ENCODE results near the gene POMT2. TPM values are rescaled to one million over a fixed set of nuclear protein-coding genes. Genes with fewer than 3 reads are reported as not detected.

Gene POMT2
- total and polyA plus RNA-seq, 7 donors = 3.6 to 21.0 (median 15.6) TPM

GRCh38 chr14:77356899-77357298, 36.2 kb upstream of the POMT2 start:
- Histone ChIP-seq H3K4me3 (no peak overlapping the region), H3K27ac (no peak overlapping the region), H3K36me3 (no peaks in the 10 kb centered on the region), H3K9me3 (no peaks in the 10 kb centered on the region), H3K4me1 (no peaks in the 10 kb centered on the region), H3K27me3 (no peaks in the 10 kb centered on the region)
- no peak for DNase-seq
- whole genome bisulfite sequencing, 2 donors = 96 to 97% methylated on average over 4 of the region's 4 CpGs
- TF ChIP-seq POLR2AphosphoS5 (IDR thresholded peaks at IDR 0.05) (no peak), EP300 (IDR thresholded peaks at IDR 0.05) (no peak), POLR2A (IDR thresholded peaks at IDR 0.05) (no peak)
- TF ChIP-seq, protein P1, sequence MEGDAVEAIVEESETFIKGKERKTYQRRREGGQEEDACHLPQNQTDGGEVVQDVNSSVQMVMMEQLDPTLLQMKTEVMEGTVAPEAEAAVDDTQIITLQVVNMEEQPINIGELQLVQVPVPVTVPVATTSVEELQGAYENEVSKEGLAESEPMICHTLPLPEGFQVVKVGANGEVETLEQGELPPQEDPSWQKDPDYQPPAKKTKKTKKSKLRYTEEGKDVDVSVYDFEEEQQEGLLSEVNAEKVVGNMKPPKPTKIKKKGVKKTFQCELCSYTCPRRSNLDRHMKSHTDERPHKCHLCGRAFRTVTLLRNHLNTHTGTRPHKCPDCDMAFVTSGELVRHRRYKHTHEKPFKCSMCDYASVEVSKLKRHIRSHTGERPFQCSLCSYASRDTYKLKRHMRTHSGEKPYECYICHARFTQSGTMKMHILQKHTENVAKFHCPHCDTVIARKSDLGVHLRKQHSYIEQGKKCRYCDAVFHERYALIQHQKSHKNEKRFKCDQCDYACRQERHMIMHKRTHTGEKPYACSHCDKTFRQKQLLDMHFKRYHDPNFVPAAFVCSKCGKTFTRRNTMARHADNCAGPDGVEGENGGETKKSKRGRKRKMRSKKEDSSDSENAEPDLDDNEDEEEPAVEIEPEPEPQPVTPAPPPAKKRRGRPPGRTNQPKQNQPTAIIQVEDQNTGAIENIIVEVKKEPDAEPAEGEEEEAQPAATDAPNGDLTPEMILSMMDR (IDR thresholded peaks at IDR 0.05) = no peak
- intact Hi-C loops (cut with DNase I) = no loop called here

- peaks cover 0 to 2% (median 0%) of the 10 kb centered on the region in 4 donors for H3K36me3 ChIP-seq
- H3K4me1 ChIP-seq = no peaks in the 10 kb centered on the region
- no peak overlapping the region for H3K4me3 ChIP-seq
- H3K27me3 ChIP-seq = no peaks in the 10 kb centered on the region
- H3K27ac ChIP-seq = no peak overlapping the region
- no peak for TF ChIP-seq POLR2A (IDR thresholded peaks at IDR 0.05)
- TF ChIP-seq EP300 (IDR thresholded peaks at IDR 0.05) = no peak
- TF ChIP-seq, protein P1 (IDR thresholded peaks at IDR 0.05) = no peak
- no peak for TF ChIP-seq POLR2AphosphoS5 (IDR thresholded peaks at IDR 0.05)
- whole genome bisulfite sequencing, 2 donors = 95 to 96% methylated on average over 4 of the region's 4 CpGs
- DNase-seq = no peak
- intact Hi-C loops (cut with DNase I) = no loop called here
- no peaks in the 10 kb centered on the region for H3K9me3 ChIP-seq
Measured at GRCh38 chr14:77355811-77356210, 35.1 kb upstream of the POMT2 start.

DNA sequence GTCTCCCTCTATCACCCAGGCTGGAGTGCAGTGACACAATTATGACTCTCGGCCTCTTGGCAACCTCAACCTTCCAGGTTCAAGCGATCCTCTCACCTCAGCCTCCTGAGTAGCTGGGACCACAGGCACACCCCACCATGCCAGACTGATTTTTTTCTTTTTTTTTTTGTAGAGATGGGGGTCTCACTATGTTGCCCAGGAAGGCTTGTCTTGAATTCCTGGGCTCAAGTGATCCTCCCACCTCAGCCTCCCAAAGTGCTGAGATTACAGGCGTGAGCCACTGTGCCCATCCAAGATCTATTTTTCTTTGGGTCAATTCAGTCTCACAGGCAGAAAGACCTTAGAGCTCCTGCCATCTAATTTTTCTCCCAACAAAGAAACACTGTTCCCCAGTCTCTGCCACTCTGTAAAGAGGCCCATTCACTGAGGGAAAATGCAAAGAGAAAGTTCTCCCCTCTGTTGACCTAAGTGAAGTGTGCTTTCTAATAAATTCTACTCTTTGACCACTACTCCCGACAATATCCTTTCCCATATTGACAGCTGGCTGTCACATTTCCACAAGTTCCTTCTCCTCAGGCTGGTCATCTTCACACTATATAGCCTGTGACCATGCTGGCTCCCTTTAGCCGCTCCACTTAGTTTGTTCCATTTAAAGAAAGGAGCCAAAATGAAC, 32.9 kb upstream of the POMT2 start:
- intact Hi-C loops (cut with DNase I) = no loop called here
- Histone ChIP-seq H3K9me3 (no peaks in the 10 kb centered on the region), H3K4me1 (no peaks in the 10 kb centered on the region), H3K36me3 (peaks cover 0 to 16% (median 0%) of the 10 kb centered on the region in 4 donors), H3K27me3 (no peaks in the 10 kb centered on the region), H3K4me3 (no peak overlapping the region), H3K27ac (no peak overlapping the region)
- WGBS, 2 donors = 87 to 91% methylated on average over 5 of the region's 5 CpGs
- no peak for TF ChIP-seq POLR2A (IDR thresholded peaks at IDR 0.05)
- TF ChIP-seq POLR2AphosphoS5 (IDR thresholded peaks at IDR 0.05) = no peak
- TF ChIP-seq, protein P1 (IDR thresholded peaks at IDR 0.05) = no peak
- TF ChIP-seq EP300 (IDR thresholded peaks at IDR 0.05) = no peak
- no peak for DNase-seq

GRCh38 chr14:77347751-77348150, 27.1 kb upstream of the POMT2 start:
- Histone ChIP-seq H3K4me1 (no peaks in the 10 kb centered on the region), H3K27me3 (no peaks in the 10 kb centered on the region), H3K9me3 (no peaks in the 10 kb centered on the region), H3K4me3 (no peak overlapping the region), H3K27ac (no peak overlapping the region), H3K36me3 (peaks cover 0 to 28% (median 3%) of the 10 kb centered on the region in 4 donors)
- no peak for TF ChIP-seq POLR2A (IDR thresholded peaks at IDR 0.05)
- no peak for TF ChIP-seq EP300 (IDR thresholded peaks at IDR 0.05)
- no peak for TF ChIP-seq POLR2AphosphoS5 (IDR thresholded peaks at IDR 0.05)
- TF ChIP-seq, protein P1 (IDR thresholded peaks at IDR 0.05) = no peak
- WGBS, 2 donors = 69 to 88% methylated on average over 3 of the region's 3 CpGs
- intact Hi-C loops (cut with DNase I) = no loop called here
- no peak for DNase-seq

DNA sequence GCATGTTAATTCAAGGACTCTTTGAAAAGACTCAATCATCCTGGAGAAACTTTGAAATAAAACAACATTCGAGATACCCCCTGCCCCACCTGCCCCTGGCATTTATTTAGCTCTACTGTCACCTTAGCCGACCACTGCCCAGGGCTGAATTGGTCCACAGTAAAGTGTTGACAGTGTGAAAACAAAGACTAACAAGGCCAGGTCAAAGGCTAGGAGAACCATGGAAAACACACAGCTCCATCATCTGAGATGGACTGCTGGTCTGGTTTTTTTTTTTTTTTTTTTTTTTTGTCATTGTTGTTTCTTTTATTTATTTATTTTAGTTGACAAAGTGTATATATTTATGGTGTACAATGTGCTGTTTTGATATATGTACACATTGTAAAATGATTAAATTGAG, 25.8 kb upstream of the POMT2 start:
- intact Hi-C loops (cut with DNase I) = no loop called here
- peaks cover 0 to 40% (median 9%) of the 10 kb centered on the region in 4 donors for H3K36me3 ChIP-seq

More for the DNA sequence above, 25.8 kb upstream of the POMT2 start:
- no peak overlapping the region for H3K27ac ChIP-seq
- no peak for DNase-seq
- no peak overlapping the region for H3K4me3 ChIP-seq
- no peak for TF ChIP-seq POLR2AphosphoS5 (IDR thresholded peaks at IDR 0.05)
- no peak for TF ChIP-seq POLR2A (IDR thresholded peaks at IDR 0.05)
- TF ChIP-seq, protein P1 (IDR thresholded peaks at IDR 0.05) = no peak
- no peak for TF ChIP-seq EP300 (IDR thresholded peaks at IDR 0.05)
- no peaks in the 10 kb centered on the region for H3K27me3 ChIP-seq
- H3K9me3 ChIP-seq = no peaks in the 10 kb centered on the region
- 91 to 94% methylated on average over 2 of the region's 2 CpGs for WGBS, 2 donors
- no peaks in the 10 kb centered on the region for H3K4me1 ChIP-seq
